IMR-90 (cell line): ENCODE results near the gene EPB41L4A.

Experiments used
- CEBPB ChIP-seq: IDR thresholded peaks from 2 replicates; pipeline ENCODE4 v1.6.1; 2012; ENCODE audit warnings: low read depth, low read length, improper control_type of control experiment
- CTCF ChIP-seq: conservative IDR thresholded peaks from 2 replicates; pipeline ENCODE4 v1.5.1; 2012; ENCODE audit warnings: mild to moderate bottlenecking, low read depth, low read length, improper control_type of control experiment

- TF ChIP-seq CTCF (no peak), CEBPB (no peak)
These were observed 257.7 kb downstream of the EPB41L4A start for GRCh38 chr5:112161392-112161748.
